ENCODE data around the gene SNRPA.

Gene SNRPA

GRCh38 chr19:40705950-40706619, 44.9 kb upstream of the SNRPA start:
- TF ChIP-seq, protein P1, sequence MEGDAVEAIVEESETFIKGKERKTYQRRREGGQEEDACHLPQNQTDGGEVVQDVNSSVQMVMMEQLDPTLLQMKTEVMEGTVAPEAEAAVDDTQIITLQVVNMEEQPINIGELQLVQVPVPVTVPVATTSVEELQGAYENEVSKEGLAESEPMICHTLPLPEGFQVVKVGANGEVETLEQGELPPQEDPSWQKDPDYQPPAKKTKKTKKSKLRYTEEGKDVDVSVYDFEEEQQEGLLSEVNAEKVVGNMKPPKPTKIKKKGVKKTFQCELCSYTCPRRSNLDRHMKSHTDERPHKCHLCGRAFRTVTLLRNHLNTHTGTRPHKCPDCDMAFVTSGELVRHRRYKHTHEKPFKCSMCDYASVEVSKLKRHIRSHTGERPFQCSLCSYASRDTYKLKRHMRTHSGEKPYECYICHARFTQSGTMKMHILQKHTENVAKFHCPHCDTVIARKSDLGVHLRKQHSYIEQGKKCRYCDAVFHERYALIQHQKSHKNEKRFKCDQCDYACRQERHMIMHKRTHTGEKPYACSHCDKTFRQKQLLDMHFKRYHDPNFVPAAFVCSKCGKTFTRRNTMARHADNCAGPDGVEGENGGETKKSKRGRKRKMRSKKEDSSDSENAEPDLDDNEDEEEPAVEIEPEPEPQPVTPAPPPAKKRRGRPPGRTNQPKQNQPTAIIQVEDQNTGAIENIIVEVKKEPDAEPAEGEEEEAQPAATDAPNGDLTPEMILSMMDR (IDR thresholded peaks at IDR 0.05; ENCODE audit: borderline replicate concordance, control extremely low read depth, extremely low read depth, insufficient read depth, missing control alignments) = no peak
- in situ Hi-C loops (cut with MboI; ENCODE audit: low sequenced_read_pairs, unreplicated experiment) = no loop called here
- no peak for DNase-seq (ENCODE audit: low spot score)

- TF ChIP-seq, protein P1 (IDR thresholded peaks at IDR 0.05; ENCODE audit: borderline replicate concordance, control extremely low read depth, extremely low read depth, insufficient read depth, missing control alignments) = no peak
- no peak for DNase-seq (ENCODE audit: low spot score)
- in situ Hi-C loops (cut with MboI; ENCODE audit: low sequenced_read_pairs, unreplicated experiment) = no loop called here
Observed at GRCh38 chr19:40707615-40708014, 43.4 kb upstream of the SNRPA start.

DNA sequence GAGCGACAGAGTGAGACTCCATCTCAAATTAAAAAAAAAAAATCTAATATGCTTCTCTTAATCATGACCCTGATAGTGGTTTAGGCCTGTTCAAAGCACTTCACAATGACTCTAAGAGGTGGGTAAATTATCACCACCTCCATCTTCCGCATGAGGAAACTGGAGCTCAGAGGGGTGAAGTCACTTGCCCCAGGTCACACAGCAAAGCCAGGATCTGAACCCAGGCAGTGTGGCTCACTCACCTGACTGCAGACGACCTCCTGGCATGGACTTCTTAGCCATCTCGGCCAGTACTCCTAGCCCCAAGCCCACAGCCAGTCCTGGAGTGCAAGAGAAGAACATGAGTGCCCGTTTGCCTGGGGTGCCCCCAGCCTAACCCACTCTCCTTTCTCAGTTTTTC, 41.2 kb upstream of the SNRPA start:
- DNase-seq (ENCODE audit: low spot score) = no peak
- TF ChIP-seq, protein P1 (IDR thresholded peaks at IDR 0.05; ENCODE audit: borderline replicate concordance, control extremely low read depth, extremely low read depth, insufficient read depth, missing control alignments) = no peak
- in situ Hi-C loops (cut with MboI; ENCODE audit: low sequenced_read_pairs, unreplicated experiment) = no loop called here

DNA sequence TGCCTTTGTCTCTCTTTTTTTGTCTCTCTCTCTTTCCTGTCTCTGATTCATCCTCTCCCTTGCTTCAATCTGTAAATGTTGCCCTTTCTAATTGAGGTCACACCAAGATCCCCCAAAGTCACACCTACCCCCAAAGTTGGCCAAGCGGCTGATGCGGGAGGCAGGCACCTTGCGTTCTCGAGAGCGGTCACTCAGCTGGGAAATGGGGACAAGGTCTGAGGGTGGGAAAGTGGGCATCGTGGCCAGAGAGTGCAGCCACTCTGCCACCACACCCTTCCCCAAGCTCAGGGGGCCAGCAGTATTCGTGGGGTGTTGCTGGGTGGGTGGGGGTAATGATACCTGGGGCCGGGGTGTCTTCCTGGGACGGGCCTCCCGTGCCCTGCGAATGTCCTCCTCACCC, 37.1 kb upstream of the SNRPA start:
- in situ Hi-C loops (cut with MboI; ENCODE audit: low sequenced_read_pairs, unreplicated experiment) = no loop called here
- no peak for DNase-seq (ENCODE audit: low spot score)
- TF ChIP-seq, protein P1 (IDR thresholded peaks at IDR 0.05; ENCODE audit: borderline replicate concordance, control extremely low read depth, extremely low read depth, insufficient read depth, missing control alignments) = no peak

GRCh38 chr19:40714441-40715299, 36.3 kb upstream of the SNRPA start:
- TF ChIP-seq, protein P1 (IDR thresholded peaks at IDR 0.05; ENCODE audit: borderline replicate concordance, control extremely low read depth, extremely low read depth, insufficient read depth, missing control alignments) = no peak
- DNase-seq (ENCODE audit: low spot score) = peak; percentile 96
- in situ Hi-C loops (cut with MboI; ENCODE audit: low sequenced_read_pairs, unreplicated experiment) = no loop called here

- in situ Hi-C loops (cut with MboI; ENCODE audit: low sequenced_read_pairs, unreplicated experiment) = no loop called here
- no peak for DNase-seq (ENCODE audit: low spot score)
- TF ChIP-seq, protein P1 (IDR thresholded peaks at IDR 0.05; ENCODE audit: borderline replicate concordance, control extremely low read depth, extremely low read depth, insufficient read depth, missing control alignments) = no peak
Observed at GRCh38 chr19:40716031-40716481, 34.9 kb upstream of the SNRPA start.

All from GM13976 (cell line).